ENCODE data around the gene CYP4F2.

Gene CYP4F2

DNA sequence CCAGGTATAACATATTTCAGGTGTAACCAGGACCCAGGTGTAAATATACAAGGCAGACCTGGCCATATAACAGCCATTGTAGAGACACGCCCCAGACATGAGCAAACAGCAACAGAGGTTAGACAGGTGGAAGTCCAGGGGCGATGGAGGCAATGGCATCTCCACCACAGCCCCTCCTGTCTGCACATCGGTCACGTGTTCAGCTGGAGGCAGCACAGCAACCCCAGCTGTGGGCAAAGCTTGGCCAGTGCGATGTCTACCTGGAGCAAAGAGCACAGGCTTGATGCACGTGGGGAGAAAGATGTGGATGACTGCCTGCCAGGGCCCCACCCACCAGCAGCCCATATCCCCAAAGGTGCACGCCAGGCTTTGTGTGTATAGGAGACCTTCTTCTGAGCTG lies 4.4 kb downstream of the CYP4F2 start:
- no peak for TF ChIP-seq CEBPB (IDR thresholded peaks at IDR 0.05)
- no peak for TF ChIP-seq REST (IDR thresholded peaks at IDR 0.05; ENCODE audit: low read depth)
- TF ChIP-seq CREB1 (IDR thresholded peaks at IDR 0.05; ENCODE audit: low read depth), result no peak
- no peak for TF ChIP-seq TEAD4 (IDR thresholded peaks at IDR 0.05)
- TF ChIP-seq EGR1 (IDR thresholded peaks at IDR 0.05), result no peak
- no peak for TF ChIP-seq ZBTB7A (IDR thresholded peaks at IDR 0.05; ENCODE audit: low read depth)

GRCh38 chr19:15892012-15892411 lies 5.9 kb downstream of the CYP4F2 start:
- TF ChIP-seq TCF12 (IDR thresholded peaks at IDR 0.05; ENCODE audit: low read depth), result no peak
- TF ChIP-seq TEAD4 (IDR thresholded peaks at IDR 0.05), result no peak
- TF ChIP-seq ZBTB7A (IDR thresholded peaks at IDR 0.05; ENCODE audit: low read depth), result no peak

DNA sequence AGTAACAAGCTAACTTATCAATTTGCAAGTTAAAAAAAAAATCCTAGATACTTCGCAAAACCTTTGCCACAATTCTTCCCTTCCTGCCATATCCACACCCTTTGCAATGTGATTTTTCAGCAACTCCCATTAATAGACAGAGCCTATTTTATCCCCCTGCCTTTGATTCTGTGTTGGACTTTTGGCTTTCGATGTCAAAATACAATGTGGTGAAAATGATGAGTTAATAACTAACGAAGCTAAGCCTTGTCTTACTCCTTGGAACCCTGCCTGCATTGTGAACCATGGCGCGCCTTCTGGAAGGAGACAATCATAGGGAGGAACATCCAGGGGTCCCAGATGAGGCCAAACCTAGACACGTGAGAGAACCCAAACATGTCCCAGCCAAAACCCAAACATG lies 6.4 kb downstream of the CYP4F2 start:
- no peak for TF ChIP-seq EGR1 (IDR thresholded peaks at IDR 0.05)

DNA sequence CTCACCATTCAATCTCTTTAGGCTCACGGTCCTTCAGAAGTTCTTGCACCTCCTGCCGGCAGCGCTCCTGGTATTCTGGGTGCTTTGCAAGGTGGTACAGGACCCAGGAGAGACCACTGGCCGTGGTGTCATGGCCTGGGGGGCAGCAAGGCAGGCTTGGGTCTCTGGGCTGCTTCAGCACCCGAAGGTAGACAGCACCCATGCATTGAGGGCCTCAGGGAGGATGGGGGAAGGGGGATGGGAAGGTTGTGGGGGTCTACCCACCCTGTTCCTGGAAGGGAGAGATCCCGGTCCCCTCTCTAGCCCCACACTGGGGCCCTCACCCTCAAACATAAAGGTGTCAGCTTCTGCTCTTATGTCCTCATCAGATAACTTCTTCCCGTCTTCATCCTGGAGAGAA lies 12.0 kb downstream of the CYP4F2 start:
- TF ChIP-seq REST (IDR thresholded peaks at IDR 0.05; ENCODE audit: low read depth) (peak; percentile 28; the same call in 1 of the 2 replicates), MAX (IDR thresholded peaks at IDR 0.05) (no peak)

- TF ChIP-seq CEBPB (IDR thresholded peaks at IDR 0.05) (no peak), REST (IDR thresholded peaks at IDR 0.05; ENCODE audit: low read depth) (no peak)
Observed at GRCh38 chr19:15885167-15885566, 12.7 kb downstream of the CYP4F2 start.

DNA sequence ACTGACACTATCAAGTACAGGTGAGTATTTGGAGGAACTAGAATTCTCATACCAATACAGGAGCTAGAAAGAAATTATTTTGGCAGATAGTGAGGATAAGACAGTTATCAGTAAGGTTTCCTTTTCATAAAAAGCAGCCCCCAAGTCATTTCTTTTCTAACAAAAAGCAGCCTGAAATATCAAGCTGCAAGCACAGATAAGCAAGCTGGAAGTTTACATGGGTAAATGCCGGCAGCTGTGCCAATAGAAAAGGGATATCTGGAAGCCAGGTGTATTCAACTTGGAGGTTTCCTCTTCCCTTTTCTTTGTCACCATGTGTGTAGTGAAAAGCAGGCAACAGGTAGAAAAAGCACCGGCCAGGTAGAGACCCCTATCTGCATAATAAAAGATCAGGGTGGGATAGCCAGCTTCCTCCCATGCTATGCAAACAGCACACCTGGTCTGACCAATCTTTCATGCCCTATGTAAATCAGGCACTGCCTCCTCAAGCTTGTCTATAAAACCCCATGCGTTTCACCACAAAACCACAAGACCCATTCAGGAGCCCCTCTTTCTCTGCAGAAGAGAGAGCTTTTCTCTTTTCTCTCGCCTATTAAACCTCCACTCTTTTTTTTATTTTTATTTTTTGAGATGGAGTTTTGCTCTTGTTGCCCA lies 22.9 kb downstream of the CYP4F2 start:
- TF ChIP-seq ZBTB7A (IDR thresholded peaks at IDR 0.05; ENCODE audit: low read depth) (no peak), USF1 (IDR thresholded peaks at IDR 0.05) (no peak), EP300 (IDR thresholded peaks at IDR 0.05; ENCODE audit: borderline replicate concordance) (no peak), CEBPB (IDR thresholded peaks at IDR 0.05) (no peak), EGR1 (IDR thresholded peaks at IDR 0.05) (no peak), CREB1 (IDR thresholded peaks at IDR 0.05; ENCODE audit: low read depth) (no peak)

- no peak for TF ChIP-seq EGR1 (IDR thresholded peaks at IDR 0.05)
- no peak for TF ChIP-seq YY1 (IDR thresholded peaks at IDR 0.05; ENCODE audit: low read depth)
- TF ChIP-seq USF1 (IDR thresholded peaks at IDR 0.05), result no peak
- no peak for TF ChIP-seq REST (IDR thresholded peaks at IDR 0.05; ENCODE audit: low read depth)
- no peak for TF ChIP-seq TAF1 (IDR thresholded peaks at IDR 0.05; ENCODE audit: low read depth)
- no peak for TF ChIP-seq EP300 (IDR thresholded peaks at IDR 0.05; ENCODE audit: borderline replicate concordance)
Observed at GRCh38 chr19:15871570-15871969, 26.3 kb downstream of the CYP4F2 start.

Data from Ishikawa (cell line).